ENCODE measurements around the gene GAS2. TPM values are rescaled to one million over a fixed set of nuclear protein-coding genes. Genes with fewer than 3 reads are reported as not detected.
"Not testable (repeated sequence)": the region's sequence is repeated elsewhere in the genome, so short reads cannot be mapped to it uniquely, and the experiment has no call there.

GAS2 gene
- 1 to 10 TPM; 1.4 to 2.9 (median 1.5) TPM for total RNA-seq

- DNase-seq (no peak), ATAC-seq (peak in 1 of 2 donors; percentile 21)
- H3K27me3 Mint-ChIP-seq (ENCODE audit: low read depth): peaks cover 55% of the 10 kb centered on the region
- H3K9me3 Mint-ChIP-seq: no peaks in the 10 kb centered on the region
- no peaks in the 10 kb centered on the region for H3K36me3 Mint-ChIP-seq (ENCODE audit: insufficient read depth)
- peaks cover 8% of the 10 kb centered on the region for H3K4me1 Mint-ChIP-seq (ENCODE audit: low read depth)
- peak within 1 kb of the TSS; percentile 44 for H3K4me3 Mint-ChIP-seq
Observed at GRCh38 chr11:22666325-22666687, at the start of gene GAS2. TSS of gene GAS2 (plus strand) at chr11:22666611. CDS start at chr11:22674870, 8,259 bp downstream.

- Mint-ChIP-seq H3K27me3 (ENCODE audit: low read depth) (peaks cover 2% of the 10 kb centered on the region), H3K36me3 (ENCODE audit: insufficient read depth) (peaks cover 19% of the 10 kb centered on the region), H3K4me3 (no peak overlapping the region), H3K4me1 (ENCODE audit: low read depth) (peaks cover 18% of the 10 kb centered on the region), H3K9me3 (peaks cover 11% of the 10 kb centered on the region)
- DNase-seq (no peak), ATAC-seq (no peak)
Observed at GRCh38 chr11:22617868-22618267, 48.5 kb upstream of the GAS2 start.

GRCh38 chr11:22624742-22625447 lies 41.5 kb upstream of the GAS2 start:
- peak overlapping the region; percentile 98 for H3K4me3 Mint-ChIP-seq
- H3K9me3 Mint-ChIP-seq: no peaks in the 10 kb centered on the region
- DNase-seq: peak; percentile 50
- H3K4me1 Mint-ChIP-seq (ENCODE audit: low read depth): peaks cover 42% of the 10 kb centered on the region
- peak; percentile 62 to 65 for ATAC-seq
- no peaks in the 10 kb centered on the region for H3K27me3 Mint-ChIP-seq (ENCODE audit: low read depth)
- H3K36me3 Mint-ChIP-seq (ENCODE audit: insufficient read depth): peaks cover 17% of the 10 kb centered on the region

GRCh38 chr11:22625448-22626287 lies 40.7 kb upstream of the GAS2 start, which contains the start of gene FANCF:
TSS of gene FANCF (minus strand) at chr11:22625823. CDS start at chr11:22625810, 13 bp downstream.
- Mint-ChIP-seq H3K4me1 (ENCODE audit: low read depth) (peaks cover 41% of the 10 kb centered on the region), H3K36me3 (ENCODE audit: insufficient read depth) (peaks cover 11% of the 10 kb centered on the region), H3K4me3 (peak within 1 kb of the TSS; percentile 98), H3K27me3 (ENCODE audit: low read depth) (no peaks in the 10 kb centered on the region), H3K9me3 (no peaks in the 10 kb centered on the region)
- DNase-seq (peak; percentile 92), ATAC-seq (peak; percentile 96 to 97)

GRCh38 chr11:22626573-22627239 lies 39.7 kb upstream of the GAS2 start:
- no peaks in the 10 kb centered on the region for H3K9me3 Mint-ChIP-seq
- peaks cover 32% of the 10 kb centered on the region for H3K4me1 Mint-ChIP-seq (ENCODE audit: low read depth)
- DNase-seq: no peak
- peak overlapping the region; percentile 98 for H3K4me3 Mint-ChIP-seq
- H3K27me3 Mint-ChIP-seq (ENCODE audit: low read depth): no peaks in the 10 kb centered on the region
- peaks cover 3% of the 10 kb centered on the region for H3K36me3 Mint-ChIP-seq (ENCODE audit: insufficient read depth)
- no peak for ATAC-seq

GRCh38 chr11:22627421-22627820 lies 39.0 kb upstream of the GAS2 start:
- Mint-ChIP-seq H3K27me3 (ENCODE audit: low read depth) (no peaks in the 10 kb centered on the region), H3K36me3 (ENCODE audit: insufficient read depth) (peaks cover 3% of the 10 kb centered on the region), H3K4me1 (ENCODE audit: low read depth) (peaks cover 27% of the 10 kb centered on the region), H3K4me3 (no peak overlapping the region), H3K9me3 (no peaks in the 10 kb centered on the region)
- DNase-seq: no peak
- no peak for ATAC-seq

- DNase-seq (no peak), ATAC-seq (no peak)
- Mint-ChIP-seq H3K27me3 (ENCODE audit: low read depth) (no peaks in the 10 kb centered on the region), H3K36me3 (ENCODE audit: insufficient read depth) (no peaks in the 10 kb centered on the region), H3K9me3 (no peaks in the 10 kb centered on the region), H3K4me1 (ENCODE audit: low read depth) (peaks cover 1% of the 10 kb centered on the region), H3K4me3 (no peak overlapping the region)
Observed at GRCh38 chr11:22633354-22633902, 33.0 kb upstream of the GAS2 start.

- H3K27me3 Mint-ChIP-seq (ENCODE audit: low read depth): no peaks in the 10 kb centered on the region
- H3K36me3 Mint-ChIP-seq (ENCODE audit: insufficient read depth): no peaks in the 10 kb centered on the region
- DNase-seq (no peak), ATAC-seq (peak; percentile 14 to 18)
- H3K9me3 Mint-ChIP-seq: no peaks in the 10 kb centered on the region
- H3K4me1 Mint-ChIP-seq (ENCODE audit: low read depth): peaks cover 1% of the 10 kb centered on the region
- no peak overlapping the region for H3K4me3 Mint-ChIP-seq
Observed at GRCh38 chr11:22634897-22635629, 31.3 kb upstream of the GAS2 start.

- DNase-seq: no peak
- Mint-ChIP-seq H3K4me1 (ENCODE audit: low read depth) (peaks cover 1% of the 10 kb centered on the region), H3K4me3 (no peak overlapping the region), H3K9me3 (no peaks in the 10 kb centered on the region), H3K27me3 (ENCODE audit: low read depth) (no peaks in the 10 kb centered on the region), H3K36me3 (ENCODE audit: insufficient read depth) (no peaks in the 10 kb centered on the region)
- peak; percentile 18 for ATAC-seq
Observed at GRCh38 chr11:22635689-22636088, 30.7 kb upstream of the GAS2 start.

GRCh38 chr11:22640862-22641261 lies 25.5 kb upstream of the GAS2 start:
- peaks cover 1% of the 10 kb centered on the region for H3K4me1 Mint-ChIP-seq (ENCODE audit: low read depth)
- no peak overlapping the region for H3K4me3 Mint-ChIP-seq
- no peaks in the 10 kb centered on the region for H3K27me3 Mint-ChIP-seq (ENCODE audit: low read depth)
- no peak for ATAC-seq
- no peaks in the 10 kb centered on the region for H3K36me3 Mint-ChIP-seq (ENCODE audit: insufficient read depth)
- H3K9me3 Mint-ChIP-seq: no peaks in the 10 kb centered on the region
- DNase-seq: no peak

GRCh38 chr11:22641559-22641958 lies 24.9 kb upstream of the GAS2 start:
- no peaks in the 10 kb centered on the region for H3K27me3 Mint-ChIP-seq (ENCODE audit: low read depth)
- ATAC-seq: no peak
- H3K9me3 Mint-ChIP-seq: no peaks in the 10 kb centered on the region
- peaks cover 1% of the 10 kb centered on the region for H3K4me1 Mint-ChIP-seq (ENCODE audit: low read depth)
- no peak for DNase-seq
- H3K4me3 Mint-ChIP-seq: no peak overlapping the region
- H3K36me3 Mint-ChIP-seq (ENCODE audit: insufficient read depth): no peaks in the 10 kb centered on the region

- not testable (repeated sequence) for H3K4me3 Mint-ChIP-seq, DNase-seq
Observed at GRCh38 chr11:22652346-22652745, 14.1 kb upstream of the GAS2 start.

GRCh38 chr11:22656130-22656529 lies 10.3 kb upstream of the GAS2 start:
- H3K9me3 Mint-ChIP-seq: peaks cover 4% of the 10 kb centered on the region
- H3K27me3 Mint-ChIP-seq (ENCODE audit: low read depth): no peaks in the 10 kb centered on the region
- H3K4me1 Mint-ChIP-seq (ENCODE audit: low read depth): peaks cover 17% of the 10 kb centered on the region
- H3K36me3 Mint-ChIP-seq (ENCODE audit: insufficient read depth): no peaks in the 10 kb centered on the region
- ATAC-seq (no peak), DNase-seq (no peak)
- no peak overlapping the region for H3K4me3 Mint-ChIP-seq

More at GRCh38 chr11:22652346-22652745, 14.1 kb upstream of the GAS2 start:
- H3K36me3 Mint-ChIP-seq (ENCODE audit: insufficient read depth); H3K9me3 Mint-ChIP-seq; H3K27me3 Mint-ChIP-seq (ENCODE audit: low read depth); ATAC-seq: not testable (repeated sequence)
- H3K4me1 Mint-ChIP-seq (ENCODE audit: low read depth): peaks cover 13% of the 10 kb centered on the region

All from activated T-cell treated with anti-CD3 and anti-CD28 coated beads, Interleukin-2, amount 50 U/mL, for 4 hours (primary cell).